GM19395 (cell line): ENCODE results near the gene SMG9.
"Not testable (repeated sequence)": the region's sequence is repeated elsewhere in the genome, so short reads cannot be mapped to it uniquely, and the experiment has no call there.

Experiments used
- ATAC-seq: cut with Tn5 transposase; IDR thresholded peaks from one replicate; pipeline ENCODE4 v1.9.1; 2021; ENCODE audit warnings: mild to moderate bottlenecking, moderate library complexity; ENCODE audit not compliant: unreplicated experiment

Gene SMG9

DNA sequence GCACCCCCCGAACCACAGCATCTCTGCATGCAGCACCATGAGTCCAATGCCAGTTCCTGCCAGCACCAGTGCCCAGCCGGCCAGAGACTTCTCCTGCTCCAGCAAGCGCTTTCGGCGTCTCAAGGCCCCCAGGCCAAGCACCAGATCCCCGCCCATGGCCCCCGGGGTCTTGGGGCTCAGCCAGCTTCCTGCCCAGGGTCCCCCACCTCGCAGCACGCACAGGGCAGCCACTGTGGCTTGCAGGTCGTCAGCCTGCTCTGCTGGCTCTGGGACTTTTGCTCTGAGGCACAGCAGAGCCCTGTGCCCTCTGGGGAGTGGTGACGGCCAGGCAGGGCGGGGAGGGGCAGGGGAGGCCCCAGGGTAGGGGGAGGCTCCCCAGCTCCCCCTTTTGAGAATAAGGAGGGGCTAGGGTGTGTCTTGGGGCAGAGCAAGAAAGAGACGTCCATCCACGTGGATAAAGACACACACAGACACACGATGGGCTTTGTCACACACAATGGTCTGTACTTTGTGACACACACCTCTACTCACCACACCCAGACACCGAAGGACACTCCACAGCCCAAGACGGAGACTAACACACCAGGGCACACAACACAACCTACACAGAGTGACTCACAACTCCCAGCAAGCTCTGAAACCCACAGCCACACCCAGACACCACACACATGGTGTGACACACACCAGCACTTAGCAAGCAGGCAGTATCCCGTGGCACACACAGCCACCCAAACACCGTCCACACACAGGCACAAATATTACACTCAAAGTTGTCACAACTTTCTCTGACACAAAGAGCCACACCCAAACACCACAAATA, 26.2 kb upstream of the SMG9 start, which contains the start of gene KCNN4:
Gene KCNN4 (minus strand): TSS at position 268 of the 820 bp plus-strand sequence. CDS start 112 bp downstream, at position 156.
- ATAC-seq: no peak

DNA sequence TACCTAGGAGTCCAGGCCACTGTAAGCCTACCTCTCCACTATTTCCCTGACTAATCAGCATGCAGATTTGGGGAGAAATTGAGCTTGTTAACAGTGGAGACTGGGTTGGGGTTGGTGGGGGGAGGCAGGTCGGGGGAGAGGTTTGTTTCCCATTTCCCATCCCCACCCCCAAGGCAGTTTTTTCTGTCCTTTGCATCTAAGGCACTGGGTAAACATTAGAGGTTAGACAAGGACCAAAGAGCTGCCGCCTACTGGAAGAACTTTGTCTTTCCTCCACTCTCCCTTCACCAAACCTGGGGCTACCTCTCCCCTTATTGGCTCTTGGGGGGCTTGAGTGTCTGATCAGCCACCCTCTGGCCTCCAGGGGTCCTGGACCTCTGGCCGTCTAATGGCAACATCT, 25.1 kb upstream of the SMG9 start:
- ATAC-seq: no peak

DNA sequence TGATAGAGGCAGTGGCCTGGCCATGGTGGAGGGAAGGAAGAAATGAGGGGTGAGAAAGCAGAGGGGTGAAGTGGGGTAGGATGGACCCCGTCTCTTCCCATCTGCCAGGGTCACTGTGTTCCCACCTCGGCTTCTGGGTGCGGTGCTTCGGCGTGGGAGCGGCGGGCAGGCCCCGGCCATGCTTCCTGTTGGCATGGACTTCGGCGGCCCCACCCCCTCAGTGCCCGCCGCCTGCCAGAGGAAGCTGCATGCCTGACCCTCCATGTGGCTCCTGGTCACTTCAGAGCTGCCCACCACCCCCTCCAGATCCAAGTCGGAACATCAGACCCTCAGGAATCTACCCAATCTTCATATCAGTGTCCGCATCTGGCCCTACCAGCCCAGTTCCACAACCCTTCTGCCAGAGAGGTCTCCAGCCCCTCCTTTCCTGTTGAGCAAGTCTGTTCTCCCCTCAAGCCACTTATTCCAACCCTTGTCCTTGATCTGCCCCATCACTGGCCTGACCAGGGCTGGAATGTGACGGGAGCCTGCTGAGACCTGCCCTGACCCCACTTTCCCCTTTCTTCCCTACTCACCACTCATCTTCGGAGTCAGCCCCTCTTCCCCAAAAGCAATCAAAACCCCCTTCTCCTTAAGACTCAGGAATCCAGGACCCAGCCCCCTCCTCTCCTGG, 24.5 kb upstream of the SMG9 start:
- ATAC-seq: no peak

DNA sequence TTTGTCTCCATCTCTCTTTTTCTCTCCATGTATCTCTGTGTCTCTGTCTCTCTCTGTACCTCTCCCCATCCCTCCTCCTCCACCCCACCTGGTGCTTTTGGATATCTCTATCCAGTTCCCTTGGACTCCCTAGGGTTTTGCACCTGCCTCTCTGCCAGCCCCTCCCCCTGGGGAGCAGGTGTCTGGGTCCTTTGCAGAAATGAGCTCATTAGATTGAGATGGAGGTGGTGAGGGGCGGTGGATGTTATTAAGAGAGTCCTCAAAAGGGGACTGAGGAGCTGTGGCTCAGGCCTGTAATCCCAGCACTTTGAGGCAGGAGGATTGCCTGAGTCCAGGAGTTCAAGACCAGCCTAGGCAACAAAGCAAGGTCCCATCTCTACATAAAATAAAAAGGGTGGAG, 23.9 kb upstream of the SMG9 start:
- no peak for ATAC-seq

DNA sequence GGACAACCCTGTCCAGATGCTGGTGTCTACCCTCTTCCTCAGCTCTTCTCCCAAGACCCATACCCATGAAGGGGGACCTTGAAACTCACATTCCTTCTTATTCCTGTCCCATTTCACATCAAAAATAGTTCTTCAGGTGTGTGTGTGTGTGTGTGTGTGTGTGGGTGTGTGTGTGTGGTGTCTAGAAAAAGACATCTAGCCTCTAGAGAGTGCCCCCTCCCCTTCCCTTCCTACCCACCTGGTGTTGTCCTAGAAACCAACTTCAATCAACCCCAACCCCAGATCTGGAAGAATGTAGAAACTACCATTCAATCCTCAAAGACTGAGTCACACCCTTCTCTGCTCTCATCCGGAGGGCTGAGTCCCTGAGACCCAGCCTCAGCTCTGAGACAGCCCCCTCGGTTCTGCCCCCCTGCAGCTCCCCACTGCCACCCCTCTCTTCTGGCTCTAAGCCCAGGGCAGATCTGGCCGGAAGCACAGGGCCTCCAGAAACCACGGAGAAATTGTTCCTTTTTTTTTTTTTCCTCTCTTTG, 22.5 kb upstream of the SMG9 start:
- ATAC-seq: no peak

DNA sequence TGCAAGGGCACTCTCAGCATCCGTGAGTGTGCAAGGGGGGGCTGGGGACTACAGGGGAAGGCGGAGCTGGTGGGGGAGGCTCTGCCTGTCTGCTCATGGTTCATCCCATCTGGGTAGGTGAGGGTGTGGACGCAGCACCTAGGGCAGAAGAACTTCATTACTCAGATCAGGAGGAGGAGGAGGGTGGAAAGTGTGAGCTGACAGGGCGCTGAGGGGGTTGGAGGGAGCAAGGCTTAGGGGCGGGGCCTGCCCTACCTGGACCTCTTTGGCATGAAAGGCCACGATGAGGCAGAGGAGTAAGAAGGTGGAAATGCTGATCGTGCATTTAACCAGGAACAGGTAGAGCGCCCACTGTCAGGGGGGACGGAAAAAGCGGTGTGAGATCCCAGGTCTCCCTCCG, 21.5 kb upstream of the SMG9 start:
- no peak for ATAC-seq

DNA sequence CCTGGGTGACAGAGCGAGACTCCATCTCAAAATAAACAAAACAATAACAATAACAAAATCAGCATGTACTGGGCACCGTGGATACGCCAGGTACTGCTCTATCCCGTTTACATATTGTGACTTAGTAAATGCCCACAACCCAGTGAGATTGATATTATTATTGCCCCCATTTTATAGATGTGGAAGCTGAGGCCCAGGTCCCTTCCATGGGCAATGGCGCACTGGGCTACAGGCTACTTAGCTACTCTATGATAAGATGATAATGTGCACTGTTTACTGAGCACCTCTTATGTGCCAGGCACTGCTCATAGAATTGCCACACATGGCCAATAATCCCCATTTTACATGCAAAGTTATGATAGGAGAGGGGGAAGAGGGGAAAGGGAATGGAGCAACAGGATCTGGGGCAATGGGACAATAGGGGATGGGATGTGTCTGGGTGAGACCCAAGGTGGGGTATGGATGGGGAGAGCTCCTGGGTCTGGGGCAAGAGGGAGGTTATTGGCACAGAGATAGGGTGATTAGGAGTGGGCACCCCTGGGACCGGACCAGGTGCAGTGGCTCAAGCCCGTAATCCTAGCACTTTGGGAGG, 20.6 kb upstream of the SMG9 start:
- no peak for ATAC-seq

DNA sequence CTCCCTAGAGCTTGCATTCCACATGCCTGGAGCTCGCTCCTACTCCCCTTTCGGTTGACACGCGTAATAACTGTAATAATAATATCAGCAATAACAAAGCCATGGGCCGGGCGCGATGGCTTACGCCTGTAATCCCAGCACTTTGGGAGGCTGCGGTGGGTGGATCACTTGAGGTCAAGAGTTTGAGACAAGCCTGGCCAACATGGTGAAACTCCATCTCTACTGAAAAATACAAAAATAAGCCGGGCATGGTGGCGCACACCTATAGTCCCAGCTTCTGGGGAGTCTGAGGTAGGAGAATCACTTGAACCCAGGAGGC, 20.1 kb upstream of the SMG9 start:
- not testable (repeated sequence) for ATAC-seq

DNA sequence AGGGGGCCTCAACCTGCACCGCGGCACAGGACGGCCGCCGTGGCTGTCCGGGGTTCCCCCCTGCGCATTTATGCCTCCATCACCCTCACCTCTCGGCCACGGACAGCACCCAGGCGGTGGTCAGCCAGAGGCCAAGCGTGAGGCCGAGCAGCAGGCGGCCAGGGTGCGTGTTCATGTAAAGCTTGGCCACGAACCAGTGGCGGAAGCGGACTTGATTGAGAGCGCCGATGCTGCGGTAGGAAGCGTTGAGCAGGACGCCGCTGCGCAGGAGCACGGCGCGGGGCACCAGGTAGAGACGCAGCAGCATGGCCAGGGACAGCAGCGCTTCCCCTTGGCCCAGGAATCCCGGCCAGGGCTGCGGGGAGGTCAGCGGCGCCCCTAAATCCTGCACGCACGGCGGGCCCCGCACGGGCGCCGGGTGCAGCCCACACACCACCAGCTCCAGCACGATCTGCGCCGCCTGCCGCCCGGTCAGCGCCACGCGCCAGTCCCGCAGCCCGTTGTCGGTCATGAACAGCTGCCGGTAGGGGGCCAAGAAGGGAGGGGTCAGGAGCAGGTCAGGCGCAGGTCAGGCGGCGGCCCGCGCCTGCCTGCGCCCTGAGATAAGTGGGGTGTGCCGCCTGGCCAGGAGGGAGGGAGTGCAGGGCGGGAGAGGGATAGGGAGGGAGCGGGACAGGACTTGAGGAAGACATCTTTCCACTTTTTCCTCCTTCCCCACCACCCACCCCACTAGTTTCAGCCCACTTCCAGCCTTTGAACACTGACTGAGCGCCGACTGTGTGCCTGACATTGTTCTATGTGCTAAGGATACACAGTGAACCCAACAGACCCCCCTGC, 19.6 kb upstream of the SMG9 start:
- ATAC-seq: no peak

DNA sequence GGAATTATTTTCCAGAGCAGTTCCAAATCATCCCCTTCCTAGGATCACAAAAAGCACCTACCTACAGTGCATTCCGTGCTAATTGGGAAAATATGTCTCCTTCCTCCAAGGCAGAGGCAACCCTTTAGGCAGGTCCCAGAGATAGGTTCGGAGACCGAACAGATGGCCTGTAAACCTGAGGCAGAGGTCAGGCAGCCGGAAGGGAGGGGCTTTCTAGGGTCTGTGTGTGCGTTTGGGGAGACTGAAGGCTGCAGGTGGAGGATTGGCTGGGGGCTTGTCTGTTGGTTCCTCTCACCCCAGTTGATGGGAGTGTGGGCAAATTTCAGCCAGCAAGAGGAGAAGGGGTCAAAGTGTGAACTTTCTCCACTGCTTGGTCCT, 19.0 kb upstream of the SMG9 start:
- ATAC-seq: no peak

DNA sequence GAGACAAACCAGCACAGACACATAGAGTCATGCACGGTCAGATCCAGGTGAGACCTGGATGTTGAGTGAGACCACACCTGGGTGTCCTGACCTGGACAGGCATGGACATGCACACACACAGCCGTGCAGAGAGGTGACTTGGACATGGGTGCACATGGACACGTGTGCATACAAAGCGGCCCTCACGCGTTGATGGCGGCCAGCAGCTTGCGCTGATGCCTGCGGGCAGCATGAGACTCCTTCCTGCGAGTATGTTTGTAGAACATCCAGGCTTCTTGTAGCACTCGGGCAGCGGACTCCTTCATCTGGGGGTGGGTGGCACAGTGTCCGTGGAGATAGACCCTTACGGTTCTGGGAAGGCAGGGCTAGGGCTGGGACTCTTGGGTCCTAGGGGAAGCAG, 14.5 kb upstream of the SMG9 start:
- no peak for ATAC-seq

DNA sequence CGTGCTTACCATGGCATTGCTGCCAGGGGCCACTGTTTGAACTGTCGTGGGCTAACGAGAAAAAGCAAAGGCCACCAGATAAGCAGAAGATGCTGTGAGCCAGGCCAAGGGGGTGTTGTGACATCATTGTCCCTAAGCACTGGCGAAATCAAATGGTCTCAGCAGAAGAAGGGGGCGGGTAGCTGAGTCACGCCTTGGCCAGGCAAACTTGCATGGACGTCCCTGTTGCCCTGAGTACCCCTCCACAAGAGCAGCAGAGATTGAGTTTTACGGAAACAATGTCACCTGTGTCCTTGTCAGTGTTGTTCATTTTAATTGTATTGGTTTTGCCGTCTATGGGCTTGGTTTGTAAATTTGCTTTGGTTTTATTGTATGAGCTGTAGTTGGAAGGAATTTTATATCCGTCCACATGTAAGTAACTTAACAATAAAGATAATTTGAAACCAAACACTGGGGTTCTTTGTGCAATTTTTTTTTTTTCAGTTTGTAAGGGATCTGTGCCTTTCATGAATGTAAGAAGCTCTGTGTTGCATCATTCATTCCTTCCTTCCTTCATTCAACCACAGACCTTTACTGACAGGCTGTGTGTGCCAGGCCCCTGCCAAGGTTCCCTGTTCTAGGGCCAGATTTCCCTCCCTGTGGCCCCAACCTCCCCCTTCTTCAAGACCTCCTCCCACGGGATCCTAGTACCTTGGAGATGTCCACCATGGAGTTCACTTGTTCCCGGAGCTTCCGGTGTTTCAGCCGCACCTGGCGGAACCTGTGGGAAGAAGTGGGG, 13.7 kb upstream of the SMG9 start:
- ATAC-seq: no peak

DNA sequence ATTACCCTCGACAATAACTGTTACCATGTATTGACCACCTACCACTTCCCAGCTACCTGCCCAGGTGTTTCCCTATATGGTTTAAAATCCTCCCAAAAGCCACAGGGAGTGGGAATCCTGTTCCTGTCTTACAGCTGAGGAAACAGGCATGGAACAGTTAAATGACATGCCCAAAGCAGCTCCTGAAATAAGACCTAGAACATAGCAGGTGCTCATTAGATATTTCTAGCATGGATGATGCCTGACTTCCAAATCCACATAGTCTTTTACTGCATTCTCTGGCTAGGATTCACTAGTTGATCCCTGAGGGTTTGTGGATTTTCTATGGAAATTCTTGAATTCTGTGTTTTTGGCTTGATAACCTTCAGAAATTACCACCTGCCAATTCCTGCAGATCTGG, 13.1 kb upstream of the SMG9 start:
- no peak for ATAC-seq

DNA sequence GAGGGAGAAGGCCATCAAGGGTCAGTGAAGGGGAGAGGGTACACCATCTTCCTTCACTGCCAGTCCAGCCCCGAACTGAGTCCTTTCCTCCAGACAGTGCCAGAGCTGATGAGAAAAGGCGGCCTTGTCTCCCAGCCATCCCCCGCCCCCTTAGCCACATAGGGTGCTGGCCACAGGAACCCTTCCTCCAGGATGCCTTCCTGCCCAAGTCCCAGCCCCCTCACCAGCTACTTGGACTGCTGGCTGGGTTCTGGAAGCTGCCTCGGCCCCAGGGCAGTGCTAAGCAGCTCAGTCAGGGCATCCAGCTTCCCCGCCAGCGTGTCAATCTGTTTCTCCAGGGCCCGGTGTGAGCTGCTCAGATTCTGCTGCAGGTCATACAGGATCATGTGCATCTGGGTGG, 12.6 kb upstream of the SMG9 start:
- no peak for ATAC-seq

DNA sequence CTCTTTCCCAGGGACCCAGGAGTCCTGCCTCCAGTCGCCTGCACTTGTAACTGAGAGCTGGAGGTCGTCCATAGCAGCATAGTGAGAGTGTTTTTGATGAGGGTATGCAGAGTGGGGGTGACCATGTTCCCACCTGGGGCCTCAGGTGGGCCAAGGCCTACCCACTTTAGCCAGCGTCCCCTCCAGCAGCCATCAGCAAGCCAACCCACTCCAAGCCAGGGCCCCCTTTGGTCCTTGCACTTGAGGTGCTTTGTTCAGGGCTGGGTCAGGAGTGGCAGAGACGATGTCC, 11.9 kb upstream of the SMG9 start:
- ATAC-seq: no peak

DNA sequence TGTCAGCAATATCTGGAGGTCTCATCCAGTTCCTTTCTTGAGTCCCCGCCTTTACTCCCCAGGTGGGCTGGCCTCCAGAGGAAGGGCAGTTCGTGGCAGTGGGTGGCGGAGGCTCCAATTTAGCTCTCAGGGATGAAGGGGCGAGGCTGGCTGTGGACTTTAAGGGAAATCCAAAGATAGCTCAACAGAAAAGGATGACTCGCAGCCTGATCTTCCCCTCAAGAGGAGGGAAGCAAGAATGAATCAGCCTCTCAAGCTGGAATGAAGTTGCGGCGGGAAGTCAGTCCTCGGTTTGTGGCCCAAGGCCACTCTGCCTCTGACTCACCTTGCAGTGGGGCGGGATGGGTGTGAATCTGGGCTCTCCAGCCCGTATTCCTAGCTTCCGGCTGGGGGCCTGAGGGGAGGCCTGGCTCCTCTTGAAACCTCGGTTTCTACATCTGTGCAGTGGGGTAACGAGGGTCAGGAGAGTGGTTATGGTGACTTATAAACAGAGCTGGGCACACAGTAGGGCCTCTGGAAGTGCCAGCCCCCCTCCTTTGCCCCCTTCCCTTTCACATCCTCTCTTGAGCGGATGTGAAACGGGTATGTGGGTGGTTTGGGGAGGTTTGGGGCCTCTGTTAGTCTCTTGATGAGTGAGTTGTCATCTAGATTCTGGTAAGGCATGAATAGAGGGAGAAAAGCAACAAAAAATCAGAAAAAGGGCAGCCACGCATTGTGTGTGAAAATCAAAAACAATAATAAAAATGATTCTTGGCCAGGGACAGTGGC, 10.5 kb upstream of the SMG9 start:
- ATAC-seq: peak; percentile 73

DNA sequence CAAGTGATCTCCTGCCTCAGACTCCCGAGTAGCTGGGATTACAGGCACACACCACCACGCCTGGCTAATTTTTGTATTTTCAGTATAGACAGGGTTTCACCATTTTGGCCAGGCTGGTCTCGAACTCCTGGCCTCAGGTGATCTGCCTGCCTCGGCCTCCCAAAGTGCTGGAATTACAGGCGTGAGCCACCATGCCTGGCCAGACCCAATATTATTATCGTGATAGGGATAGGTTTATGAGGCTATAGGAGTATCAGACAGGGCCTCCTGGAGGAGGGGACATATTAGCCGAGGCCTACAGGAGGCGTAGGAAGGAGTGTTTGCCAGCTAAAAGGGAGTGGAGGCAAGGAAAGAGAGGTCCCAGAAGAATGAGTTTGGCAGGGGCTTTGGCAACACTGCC, 9.9 kb upstream of the SMG9 start:
- not testable (repeated sequence) for ATAC-seq

DNA sequence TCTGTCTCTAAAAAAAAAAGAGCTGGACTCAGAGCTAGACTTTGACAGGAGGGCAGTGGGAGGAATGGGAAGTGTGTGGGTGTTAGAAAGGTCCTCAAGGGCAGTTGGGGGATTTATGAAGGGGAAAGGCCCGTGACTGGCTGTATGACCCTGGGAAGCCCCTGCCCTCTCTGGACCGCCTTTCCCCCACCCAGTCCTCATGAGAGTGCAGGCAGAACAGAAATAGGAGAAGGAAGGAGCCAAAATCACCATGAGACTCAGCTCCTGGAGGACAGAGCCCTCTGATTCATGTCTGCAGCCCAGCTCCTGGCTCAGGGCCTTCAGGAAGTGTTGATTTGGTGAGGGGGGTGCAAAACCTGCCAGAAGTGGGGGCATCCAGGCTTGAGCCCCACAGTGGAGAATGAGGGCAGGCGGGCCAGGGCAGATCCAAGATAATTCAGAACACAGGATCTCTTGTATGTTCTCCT, 8.7 kb upstream of the SMG9 start:
- ATAC-seq: no peak

DNA sequence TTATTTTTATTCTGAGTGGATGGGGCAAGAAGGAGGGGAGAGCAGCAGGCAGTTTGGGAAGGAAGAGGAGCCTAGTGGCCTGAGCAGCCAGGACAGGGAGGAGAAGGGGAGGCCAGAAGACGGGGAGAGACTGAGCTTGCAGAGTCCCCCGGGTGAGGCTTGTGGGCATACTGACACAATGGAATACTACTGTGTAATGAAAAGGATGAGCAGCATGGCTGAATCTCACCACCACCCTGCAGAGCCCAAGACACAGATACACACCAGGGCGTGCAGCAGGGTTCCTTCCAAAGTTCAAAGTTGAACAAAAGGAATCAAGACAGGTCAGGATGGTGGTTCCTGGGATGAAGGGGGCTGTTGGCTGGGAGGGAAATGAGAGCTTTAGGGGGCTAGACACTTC, 8.1 kb upstream of the SMG9 start:
- no peak for ATAC-seq

DNA sequence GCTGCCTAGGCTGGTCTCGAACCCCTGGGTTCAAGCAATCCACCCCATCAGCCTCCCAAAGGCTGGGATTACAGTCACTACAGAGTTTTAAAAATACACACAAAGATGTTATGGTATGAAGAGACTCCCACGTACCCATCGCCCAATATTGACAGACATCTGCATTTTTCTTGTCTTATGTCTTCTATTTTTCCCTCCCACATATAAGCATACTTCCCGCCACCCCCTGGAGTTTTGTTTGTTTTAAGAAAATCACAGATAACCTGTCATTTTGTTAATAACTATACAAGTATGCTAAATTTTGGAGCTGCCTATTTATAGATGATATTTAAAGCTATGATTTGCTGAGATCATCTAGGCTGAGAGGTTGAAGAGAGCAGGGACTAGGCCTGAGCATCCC, 6.2 kb upstream of the SMG9 start:
- no peak for ATAC-seq
